GM18867 (cell line): ENCODE results near the gene TREM1.
"Not testable (repeated sequence)": the region's sequence is repeated elsewhere in the genome, so short reads cannot be mapped to it uniquely, and the experiment has no call there.

Experiments used
- ATAC-seq: cut with Tn5 transposase; IDR thresholded peaks from one replicate; pipeline ENCODE4 v1.9.1; 2021; ENCODE audit warnings: mild to moderate bottlenecking, moderate library complexity; ENCODE audit not compliant: unreplicated experiment

The TREM1 gene

GRCh38 chr6:41266541-41266940 is 19.9 kb downstream of the TREM1 start:
- ATAC-seq: no peak

- ATAC-seq: no peak
These were observed 23.2 kb downstream of the TREM1 start for GRCh38 chr6:41263267-41263666.

GRCh38 chr6:41262401-41262800 is 24.1 kb downstream of the TREM1 start:
- ATAC-seq: no peak

- ATAC-seq: no peak
These were observed 28.3 kb downstream of the TREM1 start for GRCh38 chr6:41258196-41258493.

GRCh38 chr6:41257369-41258195 is 28.9 kb downstream of the TREM1 start:
- ATAC-seq: no peak

- peak; percentile 81 for ATAC-seq
These were observed 30.1 kb downstream of the TREM1 start for GRCh38 chr6:41256383-41256782.

- peak; percentile 28 for ATAC-seq
These were observed 30.7 kb downstream of the TREM1 start for GRCh38 chr6:41255638-41256246.

- no peak for ATAC-seq
These were observed 31.4 kb downstream of the TREM1 start for GRCh38 chr6:41255110-41255509.

- ATAC-seq: no peak
These were observed 33.9 kb downstream of the TREM1 start for GRCh38 chr6:41252401-41253169.

GRCh38 chr6:41247882-41248705 is 38.4 kb downstream of the TREM1 start:
- ATAC-seq: no peak

GRCh38 chr6:41247288-41247865 is 39.1 kb downstream of the TREM1 start:
- no peak for ATAC-seq

- ATAC-seq: not testable (repeated sequence)
These were observed 40.0 kb downstream of the TREM1 start for GRCh38 chr6:41246529-41246928.

GRCh38 chr6:41239467-41240159 is 46.9 kb downstream of the TREM1 start:
- no peak for ATAC-seq

GRCh38 chr6:41237128-41237527 is 49.4 kb downstream of the TREM1 start:
- ATAC-seq: no peak

GRCh38 chr6:41236276-41236675 is 50.2 kb downstream of the TREM1 start:
- no peak for ATAC-seq

GRCh38 chr6:41232667-41233066 is 53.8 kb downstream of the TREM1 start:
- no peak for ATAC-seq

GRCh38 chr6:41231246-41231645 is 55.2 kb downstream of the TREM1 start:
- ATAC-seq: no peak

- no peak for ATAC-seq
These were observed 56.8 kb downstream of the TREM1 start for GRCh38 chr6:41229721-41230120.

- ATAC-seq: no peak
These were observed 57.9 kb downstream of the TREM1 start for GRCh38 chr6:41228616-41229015.

- no peak for ATAC-seq
These were observed 58.4 kb downstream of the TREM1 start, which contains the start of gene TREML4 for GRCh38 chr6:41228096-41228495. TREML4 (plus strand) TSS chr6:41228349; CDS start chr6:41228428, 79 bp downstream.
